ACC112 (cell line): Measurements from ENCODE around the gene PCDHA4.
"Not testable (repeated sequence)": the region's sequence is repeated elsewhere in the genome, so short reads cannot be mapped to it uniquely, and the experiment has no call there.

Experiments
- H2AFZ ChIP-seq: fragments of 200-600 bp; sonication (generic); one replicate; pipeline ENCODE4 v1.6.0; 2017; ENCODE audit warnings: antibody characterized with exemption, low read length; ENCODE audit not compliant: unreplicated experiment
- H3K27ac ChIP-seq: fragments of 200-600 bp; sonication (generic); 2 replicates; pipeline ENCODE4 v1.5.1; 2014; ENCODE audit warnings: low read depth, mild to moderate bottlenecking, antibody characterized with exemption, low read length, moderate library complexity
- H3K27me3 ChIP-seq: fragments of 200-600 bp; sonication (generic); 2 replicates; pipeline ENCODE4 v1.6.1; 2014; ENCODE audit warnings: mild to moderate bottlenecking, antibody characterized with exemption, low read length, moderate library complexity, mixed read lengths; ENCODE audit not compliant: insufficient read depth
- H3K36me3 ChIP-seq: fragments of 200-600 bp; sonication (generic); 2 replicates; pipeline ENCODE4 v1.6.1; 2016; ENCODE audit warnings: mild to moderate bottlenecking, antibody characterized with exemption, low read length, moderate library complexity, mixed read lengths; ENCODE audit not compliant: insufficient read depth
- H3K4me1 ChIP-seq: fragments of 200-600 bp; sonication (generic); one replicate; pipeline ENCODE4 v1.6.1; 2016; ENCODE audit warnings: low read length, mixed read lengths; ENCODE audit not compliant: insufficient read depth, unreplicated experiment, control insufficient read depth
- H3K4me3 ChIP-seq: fragments of 200-600 bp; sonication (generic); 2 replicates; pipeline ENCODE4 v1.5.1; 2014; ENCODE audit warnings: mild to moderate bottlenecking, low read depth, low read length
- H3K79me2 ChIP-seq: fragments of 200-600 bp; sonication (generic); one replicate; pipeline ENCODE4 v1.6.0; 2016; ENCODE audit warnings: low read length; ENCODE audit not compliant: control insufficient read depth, unreplicated experiment, insufficient read depth

Gene PCDHA4

GRCh38 chr5:140806834-140807775, at the start of gene PCDHA4:
Gene PCDHA4 (plus strand): TSS chr5:140807068.
- Histone ChIP-seq H3K36me3 (no peaks in the 10 kb centered on the region), H3K4me1 (no peaks in the 10 kb centered on the region), H3K4me3 (no peak within 1 kb of the TSS), H2AFZ (no peak within 1 kb of the TSS), H3K79me2 (no peaks in the 10 kb centered on the region), H3K27me3 (peaks cover 7% of the 10 kb centered on the region; the same call in 1 of the 2 replicates), H3K27ac (no peak within 1 kb of the TSS)

DNA sequence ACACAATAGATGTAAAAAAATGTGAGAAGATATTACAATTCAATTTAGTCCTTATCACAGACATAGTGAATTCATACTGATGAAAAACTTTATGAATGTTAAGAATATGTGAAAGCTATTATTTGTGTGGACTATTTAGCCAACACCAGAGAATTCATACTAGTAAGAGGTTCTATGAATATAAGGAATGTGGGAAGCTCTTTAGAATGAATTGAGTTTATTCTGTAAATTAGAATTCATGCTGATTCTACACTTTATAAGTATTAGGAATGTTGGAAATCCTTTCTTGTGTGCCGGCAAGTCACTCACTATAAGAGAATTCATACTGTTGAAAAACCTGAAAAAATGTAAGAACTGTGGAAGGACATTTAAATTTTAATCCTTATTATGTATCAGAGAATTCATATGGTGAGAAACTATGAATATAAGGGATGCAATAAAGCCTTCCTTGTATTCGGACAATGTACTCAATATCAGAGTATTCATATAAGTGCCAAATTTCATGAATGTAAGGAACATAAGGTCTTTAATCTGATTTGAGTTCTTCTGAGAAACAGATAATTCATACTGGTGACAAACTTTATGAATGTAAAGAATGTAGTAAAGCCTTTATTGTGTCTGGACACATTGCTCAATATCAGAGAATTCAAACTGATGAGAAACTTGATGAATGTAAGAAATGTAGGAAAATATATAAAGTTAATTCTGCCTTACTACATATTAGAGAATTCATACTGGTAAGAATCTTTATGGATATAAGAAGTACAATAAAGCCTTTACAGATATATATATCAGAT, 42.5 kb upstream of the PCDHA4 start:
- no peaks in the 10 kb centered on the region for H3K79me2 ChIP-seq
- no peaks in the 10 kb centered on the region for H3K4me1 ChIP-seq
- no peaks in the 10 kb centered on the region for H3K27me3 ChIP-seq
- H3K4me3 ChIP-seq = no peak overlapping the region
- no peak overlapping the region for H3K27ac ChIP-seq
- no peak overlapping the region for H2AFZ ChIP-seq
- H3K36me3 ChIP-seq = no peaks in the 10 kb centered on the region

- Histone ChIP-seq H3K4me3 (no peak overlapping the region), H3K27me3 (no peaks in the 10 kb centered on the region), H3K36me3 (no peaks in the 10 kb centered on the region), H3K27ac (no peak overlapping the region), H2AFZ (no peak overlapping the region), H3K4me1 (no peaks in the 10 kb centered on the region), H3K79me2 (no peaks in the 10 kb centered on the region)
These were observed 39.4 kb upstream of the PCDHA4 start for GRCh38 chr5:140767444-140767843.

GRCh38 chr5:140780512-140780911, 26.4 kb upstream of the PCDHA4 start:
- H3K79me2 ChIP-seq = no peaks in the 10 kb centered on the region
- H3K27me3 ChIP-seq = no peaks in the 10 kb centered on the region
- no peak overlapping the region for H3K27ac ChIP-seq
- H3K4me1 ChIP-seq = no peaks in the 10 kb centered on the region
- H3K4me3 ChIP-seq = no peak overlapping the region
- H2AFZ ChIP-seq = no peak overlapping the region
- no peaks in the 10 kb centered on the region for H3K36me3 ChIP-seq

DNA sequence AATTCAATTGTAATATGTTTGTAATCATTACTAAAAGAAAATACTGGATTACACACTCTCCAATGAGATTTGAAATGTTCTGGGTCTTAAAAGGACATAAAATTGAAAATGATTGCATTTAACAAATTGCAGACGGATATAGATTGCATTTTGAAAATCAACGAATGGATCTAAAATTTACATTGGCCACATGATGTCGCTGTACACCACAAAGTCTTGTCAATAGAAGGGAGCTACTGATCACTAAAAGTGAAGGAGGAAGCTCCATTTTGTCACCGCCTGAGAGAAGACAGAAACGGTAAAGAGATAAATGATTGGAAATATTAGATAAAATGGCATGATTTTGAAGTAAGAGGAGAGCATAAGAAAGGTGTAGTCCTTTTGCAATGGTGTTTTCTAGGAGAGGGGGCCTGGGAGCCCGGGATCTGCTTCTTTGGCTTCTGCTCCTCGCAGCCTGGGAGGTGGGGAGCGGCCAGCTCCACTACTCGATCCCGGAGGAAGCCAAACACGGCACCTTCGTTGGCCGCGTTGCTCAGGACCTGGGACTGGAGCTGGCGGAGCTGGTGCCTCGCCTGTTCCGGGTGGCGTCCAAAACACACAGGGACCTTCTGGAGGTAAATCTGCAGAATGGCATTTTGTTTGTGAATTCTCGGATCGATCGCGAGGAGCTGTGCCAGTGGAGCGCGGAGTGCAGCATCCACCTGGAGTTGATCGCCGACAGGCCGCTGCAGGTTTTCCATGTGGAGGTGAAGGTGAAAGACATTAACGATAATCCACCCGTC, 20.8 kb upstream of the PCDHA4 start, which contains the start of gene PCDHA1:
Gene PCDHA1, plus strand, starts transcription at position 236 of the 782 bp plus-strand sequence.
- Histone ChIP-seq H3K27ac (no peak within 1 kb of the TSS), H3K4me1 (no peaks in the 10 kb centered on the region), H2AFZ (no peak within 1 kb of the TSS), H3K27me3 (peaks cover 19% of the 10 kb centered on the region; the same call in 1 of the 2 replicates), H3K4me3 (no peak within 1 kb of the TSS), H3K79me2 (no peaks in the 10 kb centered on the region), H3K36me3 (no peaks in the 10 kb centered on the region)

DNA sequence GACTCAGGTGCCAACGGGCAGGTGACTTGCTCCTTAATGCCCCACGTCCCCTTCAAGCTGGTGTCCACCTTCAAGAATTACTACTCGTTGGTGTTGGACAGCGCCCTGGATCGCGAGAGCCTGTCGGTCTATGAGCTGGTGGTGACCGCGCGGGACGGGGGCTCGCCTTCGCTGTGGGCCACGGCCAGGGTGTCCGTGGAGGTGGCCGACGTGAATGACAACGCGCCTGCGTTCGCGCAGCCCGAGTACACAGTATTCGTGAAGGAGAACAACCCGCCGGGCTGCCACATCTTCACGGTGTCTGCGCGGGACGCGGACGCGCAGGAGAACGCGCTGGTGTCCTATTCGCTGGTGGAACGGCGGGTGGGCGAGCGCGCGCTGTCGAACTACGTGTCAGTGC, 19.4 kb upstream of the PCDHA4 start:
- H3K27me3 ChIP-seq = peaks cover 24% of the 10 kb centered on the region; the same call in 1 of the 2 replicates
- H3K27ac ChIP-seq, H2AFZ ChIP-seq, H3K4me3 ChIP-seq, H3K79me2 ChIP-seq, H3K4me1 ChIP-seq, H3K36me3 ChIP-seq: not testable (repeated sequence)

GRCh38 chr5:140787849-140788504, 18.9 kb upstream of the PCDHA4 start:
- H3K27me3 ChIP-seq = peaks cover 24% of the 10 kb centered on the region; the same call in 1 of the 2 replicates
- not testable (repeated sequence) for H3K4me3 ChIP-seq, H2AFZ ChIP-seq, H3K79me2 ChIP-seq, H3K4me1 ChIP-seq, H3K27ac ChIP-seq, H3K36me3 ChIP-seq

DNA sequence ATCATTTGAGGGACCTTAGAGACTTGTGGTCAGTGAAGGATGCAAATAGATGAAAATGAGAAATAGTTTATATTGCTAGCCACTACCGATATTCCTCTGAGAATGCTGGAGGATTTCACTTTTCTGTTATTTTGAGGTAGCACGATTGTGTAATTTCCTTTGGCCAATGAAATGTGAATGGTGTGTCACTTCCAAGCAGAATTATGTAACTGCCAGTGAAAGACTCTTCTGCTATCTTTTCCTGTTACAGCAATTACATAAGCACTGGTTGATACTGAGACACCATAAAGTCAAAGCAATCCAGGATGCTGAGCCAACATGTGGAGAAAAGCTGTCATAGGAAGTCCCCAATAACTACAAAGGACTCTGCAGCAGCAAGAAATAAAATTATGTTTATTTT, 15.8 kb upstream of the PCDHA4 start:
- H3K27me3 ChIP-seq = peaks cover 26% of the 10 kb centered on the region; the same call in 1 of the 2 replicates
- H3K36me3 ChIP-seq = no peaks in the 10 kb centered on the region
- no peak overlapping the region for H3K27ac ChIP-seq
- no peaks in the 10 kb centered on the region for H3K4me1 ChIP-seq
- H2AFZ ChIP-seq = no peak overlapping the region
- H3K79me2 ChIP-seq = no peaks in the 10 kb centered on the region
- H3K4me3 ChIP-seq = no peak overlapping the region

DNA sequence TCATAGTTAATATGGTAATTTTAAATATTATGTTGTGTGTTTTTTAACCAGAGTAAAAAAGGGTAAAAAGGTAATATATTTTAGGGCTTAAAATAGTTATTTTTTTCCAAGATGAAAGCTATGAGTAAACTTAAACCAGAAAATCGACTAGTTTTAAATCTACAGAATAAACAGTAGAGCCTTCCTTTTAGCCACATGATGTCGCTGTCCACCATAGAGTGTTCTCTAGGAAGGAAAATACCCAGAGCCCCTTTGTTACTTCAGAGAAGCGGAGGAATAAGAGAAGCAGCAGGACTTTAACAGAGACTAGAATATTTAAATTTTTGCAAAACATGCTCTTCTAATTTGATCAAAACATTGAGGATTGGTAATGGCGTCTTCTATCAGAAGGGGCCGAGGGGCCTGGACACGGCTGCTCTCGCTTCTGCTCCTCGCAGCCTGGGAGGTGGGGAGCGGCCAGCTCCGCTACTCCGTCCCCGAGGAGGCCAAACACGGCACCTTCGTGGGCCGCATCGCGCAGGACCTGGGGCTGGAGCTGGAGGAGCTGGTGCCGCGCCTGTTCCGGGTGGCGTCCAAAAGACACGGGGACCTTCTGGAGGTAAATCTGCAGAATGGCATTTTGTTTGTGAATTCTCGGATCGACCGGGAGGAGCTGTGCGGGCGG, 12.1 kb upstream of the PCDHA4 start, which contains the start of gene PCDHA2:
Gene PCDHA2, plus strand, starts transcription at position 258 of the 664 bp plus-strand sequence.
- H2AFZ ChIP-seq = no peak within 1 kb of the TSS
- H3K27ac ChIP-seq = no peak within 1 kb of the TSS
- no peaks in the 10 kb centered on the region for H3K4me1 ChIP-seq
- H3K79me2 ChIP-seq = no peaks in the 10 kb centered on the region
- H3K4me3 ChIP-seq = no peak within 1 kb of the TSS
- H3K36me3 ChIP-seq = no peaks in the 10 kb centered on the region
- peaks cover 10% of the 10 kb centered on the region; the same call in 1 of the 2 replicates for H3K27me3 ChIP-seq
